ENCODE data around the gene ARHGAP26. TPM values are rescaled to one million over a fixed set of nuclear protein-coding genes. Genes with fewer than 3 reads are reported as not detected.

Gene ARHGAP26
- total RNA-seq, 2 donors from 2014 or later, result 15.7 to 23.4 TPM

- Mint-ChIP-seq H3K27ac (no peak overlapping the region), H3K36me3 (peaks cover 22 to 41% of the 10 kb centered on the region in 2 donors), H3K9me3 (peaks cover 0 to 16% of the 10 kb centered on the region in 2 donors)
- no peak for ATAC-seq
- no peak for DNase-seq (ENCODE audit: low spot score in 2 of 2)
These were observed 293.2 kb downstream of the ARHGAP26 start for GRCh38 chr5:143063175-143063970.

GRCh38 chr5:143064218-143064641 is 294.1 kb downstream of the ARHGAP26 start:
- H3K9me3 Mint-ChIP-seq, result peaks cover 0 to 21% of the 10 kb centered on the region in 2 donors
- H3K36me3 Mint-ChIP-seq, result peaks cover 24 to 43% of the 10 kb centered on the region in 2 donors
- DNase-seq (ENCODE audit: low spot score in 2 of 2), result no peak
- peak overlapping the region in 1 of 2 donors; percentile 70 for H3K27ac Mint-ChIP-seq
- ATAC-seq, result no peak

- Mint-ChIP-seq H3K9me3 (peaks cover 0 to 22% of the 10 kb centered on the region in 2 donors), H3K36me3 (peaks cover 25 to 45% of the 10 kb centered on the region in 2 donors), H3K27ac (peak overlapping the region in 1 of 2 donors; percentile 70)
- DNase-seq (ENCODE audit: low spot score in 2 of 2), result no peak
- ATAC-seq, result no peak
These were observed 294.5 kb downstream of the ARHGAP26 start for GRCh38 chr5:143064676-143065075.

GRCh38 chr5:143065185-143065965 is 295.2 kb downstream of the ARHGAP26 start:
- DNase-seq (ENCODE audit: low spot score in 2 of 2), result no peak
- no peak overlapping the region for H3K27ac Mint-ChIP-seq

GRCh38 chr5:143065996-143066522 is 295.9 kb downstream of the ARHGAP26 start:
- DNase-seq (ENCODE audit: low spot score in 2 of 2) (no peak), ATAC-seq (peak in 1 of 2 donors; percentile 61)
- H3K36me3 Mint-ChIP-seq, result peaks cover 23 to 58% of the 10 kb centered on the region in 2 donors
- no peak overlapping the region for H3K27ac Mint-ChIP-seq
- H3K9me3 Mint-ChIP-seq, result peaks cover 0 to 24% of the 10 kb centered on the region in 2 donors

More at GRCh38 chr5:143065185-143065965, 295.2 kb downstream of the ARHGAP26 start:
- peaks cover 0 to 26% of the 10 kb centered on the region in 2 donors for H3K9me3 Mint-ChIP-seq
- H3K36me3 Mint-ChIP-seq, result peaks cover 25 to 51% of the 10 kb centered on the region in 2 donors
- peak in 1 of 2 donors; percentile 31 for ATAC-seq

GRCh38 chr5:143066556-143067281 is 296.5 kb downstream of the ARHGAP26 start:
- peak in 1 of 2 donors; percentile 8 for DNase-seq (ENCODE audit: low spot score in 2 of 2)
- H3K27ac Mint-ChIP-seq, result peak overlapping the region; percentile 31 to 73
- H3K36me3 Mint-ChIP-seq, result peaks cover 26 to 63% of the 10 kb centered on the region in 2 donors
- peak; percentile 61 to 74 for ATAC-seq
- H3K9me3 Mint-ChIP-seq, result peaks cover 0 to 28% of the 10 kb centered on the region in 2 donors

- DNase-seq (ENCODE audit: low spot score in 2 of 2) (no peak), ATAC-seq (no peak)
- peaks cover 20 to 51% of the 10 kb centered on the region in 2 donors for H3K36me3 Mint-ChIP-seq
- no peak overlapping the region for H3K27ac Mint-ChIP-seq
- peaks cover 0 to 27% of the 10 kb centered on the region in 2 donors for H3K9me3 Mint-ChIP-seq
These were observed 298.5 kb downstream of the ARHGAP26 start for GRCh38 chr5:143068712-143069111.

GRCh38 chr5:143071927-143072326 is 301.8 kb downstream of the ARHGAP26 start:
- DNase-seq (ENCODE audit: low spot score in 2 of 2) (no peak), ATAC-seq (no peak)
- H3K27ac Mint-ChIP-seq, result no peak overlapping the region
- H3K36me3 Mint-ChIP-seq, result peaks cover 18 to 48% of the 10 kb centered on the region in 2 donors
- H3K9me3 Mint-ChIP-seq, result peaks cover 0 to 29% of the 10 kb centered on the region in 2 donors

GRCh38 chr5:143072734-143073133 is 302.6 kb downstream of the ARHGAP26 start:
- Mint-ChIP-seq H3K27ac (no peak overlapping the region), H3K9me3 (peaks cover 0 to 29% of the 10 kb centered on the region in 2 donors), H3K36me3 (peaks cover 18 to 48% of the 10 kb centered on the region in 2 donors)
- DNase-seq (ENCODE audit: low spot score in 2 of 2) (no peak), ATAC-seq (no peak)

- Mint-ChIP-seq H3K36me3 (peaks cover 11 to 41% of the 10 kb centered on the region in 2 donors), H3K9me3 (peaks cover 0 to 23% of the 10 kb centered on the region in 2 donors), H3K27ac (no peak overlapping the region)
- ATAC-seq (no peak), DNase-seq (ENCODE audit: low spot score in 2 of 2) (no peak)
These were observed 303.6 kb downstream of the ARHGAP26 start for GRCh38 chr5:143073766-143074165.

- ATAC-seq (no peak), DNase-seq (ENCODE audit: low spot score in 2 of 2) (no peak)
- Mint-ChIP-seq H3K36me3 (peaks cover 5 to 34% of the 10 kb centered on the region in 2 donors), H3K9me3 (peaks cover 0 to 17% of the 10 kb centered on the region in 2 donors), H3K27ac (no peak overlapping the region)
These were observed 304.3 kb downstream of the ARHGAP26 start for GRCh38 chr5:143074414-143074996.

GRCh38 chr5:143076377-143076776 is 306.2 kb downstream of the ARHGAP26 start:
- H3K9me3 Mint-ChIP-seq, result peaks cover 0 to 8% of the 10 kb centered on the region in 2 donors
- H3K36me3 Mint-ChIP-seq, result peaks cover under 1 to 27% of the 10 kb centered on the region in 2 donors
- no peak for ATAC-seq
- no peak for DNase-seq (ENCODE audit: low spot score in 2 of 2)
- H3K27ac Mint-ChIP-seq, result no peak overlapping the region

- ATAC-seq, result no peak
- no peak overlapping the region for H3K27ac Mint-ChIP-seq
- no peak for DNase-seq (ENCODE audit: low spot score in 2 of 2)
- H3K36me3 Mint-ChIP-seq, result peaks cover 0 to 20% of the 10 kb centered on the region in 2 donors
- peaks cover 0 to 4% of the 10 kb centered on the region in 2 donors for H3K9me3 Mint-ChIP-seq
These were observed 307.4 kb downstream of the ARHGAP26 start for GRCh38 chr5:143077453-143078103.

- ATAC-seq, result no peak
- Mint-ChIP-seq H3K9me3 (peaks cover 0 to 4% of the 10 kb centered on the region in 2 donors), H3K27ac (no peak overlapping the region), H3K36me3 (peaks cover 0 to 20% of the 10 kb centered on the region in 2 donors)
- DNase-seq (ENCODE audit: low spot score in 2 of 2), result no peak
These were observed 308.1 kb downstream of the ARHGAP26 start for GRCh38 chr5:143078313-143078712.

GRCh38 chr5:143078971-143079370 is 308.8 kb downstream of the ARHGAP26 start:
- peaks cover 0 to 4% of the 10 kb centered on the region in 2 donors for H3K9me3 Mint-ChIP-seq
- ATAC-seq, result no peak
- H3K36me3 Mint-ChIP-seq, result peaks cover 0 to 20% of the 10 kb centered on the region in 2 donors
- DNase-seq (ENCODE audit: low spot score in 2 of 2), result no peak
- H3K27ac Mint-ChIP-seq, result no peak overlapping the region

All from activated naive CD4-positive, alpha-beta T cell treated with anti-CD3 and anti-CD28 coated beads, Interleukin-2, amount 50 U/mL, for 72 hours (primary cell).